AG04449 (cell line): Measurements from ENCODE around the gene TRAPPC14.

ENCODE experiments used
- CTCF ChIA-PET: fragments of 350-600 bp; formaldehyde crosslinking; extraction: SDS; loops from one replicate; lab custom pipeline; 2021; ENCODE audit warnings: antibody characterized with exemption; lab: Yijun Ruan, JAX
- POLR2A ChIA-PET: fragments of 400-600, 350-600 bp; formaldehyde crosslinking; extraction: SDS; loops from one replicate; lab custom pipeline; 2020; ENCODE audit warnings: antibody characterized with exemption, inconsistent platforms; lab: Yijun Ruan, JAX
- DNase-seq: peaks from one replicate; pipeline ENCODE4 v3.0.0-alpha.2; 2010; ENCODE audit warnings: low read depth, low spot score
- H3K4me3 ChIP-seq: 2 replicates; pipeline ENCODE4 v1.5.1; 2011; ENCODE audit warnings: low read depth, mild to moderate bottlenecking, control low read depth, low read length
- TF ChIP-seq, protein P1 (sequence below): IDR thresholded peaks from one replicate; pipeline ENCODE4 v1.5.1; 2011; ENCODE audit warnings: mild to moderate bottlenecking, moderate library complexity, low read length, control low read depth, inconsistent platforms; ENCODE audit not compliant: insufficient read depth; ENCODE audit errors: missing control alignments

The TRAPPC14 gene

DNA sequence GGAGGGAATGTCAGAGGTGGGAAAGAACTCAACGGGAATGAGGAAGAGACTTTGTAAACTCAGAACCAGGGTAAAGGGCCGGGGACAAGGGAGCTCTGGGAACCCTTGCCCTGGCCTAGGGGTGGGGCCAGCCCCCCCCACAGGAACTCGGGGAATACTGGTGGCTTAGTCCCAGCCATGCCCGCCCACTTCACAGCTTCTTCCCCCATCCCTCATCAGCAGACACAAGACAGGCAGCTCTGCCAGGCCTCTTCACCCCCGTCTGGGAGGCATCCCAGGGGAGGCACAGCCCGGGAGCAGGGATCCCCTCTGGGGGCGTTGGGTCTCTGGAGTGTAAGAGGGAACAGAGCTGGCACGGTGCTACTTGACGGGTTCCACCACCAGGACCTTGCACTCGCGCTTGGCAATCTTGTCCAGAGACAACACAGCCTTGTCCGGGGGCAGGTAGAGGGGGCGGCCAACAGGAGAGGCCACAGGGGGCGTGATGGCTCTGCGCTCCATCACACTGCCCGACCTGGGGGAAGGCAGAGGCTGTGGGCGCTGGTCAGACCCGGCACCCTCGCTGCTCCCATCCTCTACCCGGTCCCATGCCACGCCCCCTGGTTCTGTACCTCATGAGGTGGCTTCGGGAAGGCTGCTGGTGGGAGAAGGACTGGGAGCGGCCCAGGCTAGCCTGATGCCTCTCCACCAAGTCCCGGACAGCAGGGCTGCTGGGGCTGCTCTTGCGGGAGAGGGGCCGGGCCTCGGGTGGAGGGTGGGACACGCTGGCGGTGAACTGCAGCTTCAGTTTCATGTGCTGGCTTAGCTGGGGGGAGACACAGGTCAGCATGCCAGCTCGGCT, 3.7 kb downstream of the TRAPPC14 start:
- POLR2A ChIA-PET, result no interaction called here
- CTCF ChIA-PET, result interaction anchor here (5.1 kb wide), 1 partner anchor 23 kb away, joined by 31 read pairs; no protein-coding TSS in a partner anchor
- no peak overlapping the region for H3K4me3 ChIP-seq
- no peak for DNase-seq
- TF ChIP-seq, protein P1, sequence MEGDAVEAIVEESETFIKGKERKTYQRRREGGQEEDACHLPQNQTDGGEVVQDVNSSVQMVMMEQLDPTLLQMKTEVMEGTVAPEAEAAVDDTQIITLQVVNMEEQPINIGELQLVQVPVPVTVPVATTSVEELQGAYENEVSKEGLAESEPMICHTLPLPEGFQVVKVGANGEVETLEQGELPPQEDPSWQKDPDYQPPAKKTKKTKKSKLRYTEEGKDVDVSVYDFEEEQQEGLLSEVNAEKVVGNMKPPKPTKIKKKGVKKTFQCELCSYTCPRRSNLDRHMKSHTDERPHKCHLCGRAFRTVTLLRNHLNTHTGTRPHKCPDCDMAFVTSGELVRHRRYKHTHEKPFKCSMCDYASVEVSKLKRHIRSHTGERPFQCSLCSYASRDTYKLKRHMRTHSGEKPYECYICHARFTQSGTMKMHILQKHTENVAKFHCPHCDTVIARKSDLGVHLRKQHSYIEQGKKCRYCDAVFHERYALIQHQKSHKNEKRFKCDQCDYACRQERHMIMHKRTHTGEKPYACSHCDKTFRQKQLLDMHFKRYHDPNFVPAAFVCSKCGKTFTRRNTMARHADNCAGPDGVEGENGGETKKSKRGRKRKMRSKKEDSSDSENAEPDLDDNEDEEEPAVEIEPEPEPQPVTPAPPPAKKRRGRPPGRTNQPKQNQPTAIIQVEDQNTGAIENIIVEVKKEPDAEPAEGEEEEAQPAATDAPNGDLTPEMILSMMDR, result no peak

DNA sequence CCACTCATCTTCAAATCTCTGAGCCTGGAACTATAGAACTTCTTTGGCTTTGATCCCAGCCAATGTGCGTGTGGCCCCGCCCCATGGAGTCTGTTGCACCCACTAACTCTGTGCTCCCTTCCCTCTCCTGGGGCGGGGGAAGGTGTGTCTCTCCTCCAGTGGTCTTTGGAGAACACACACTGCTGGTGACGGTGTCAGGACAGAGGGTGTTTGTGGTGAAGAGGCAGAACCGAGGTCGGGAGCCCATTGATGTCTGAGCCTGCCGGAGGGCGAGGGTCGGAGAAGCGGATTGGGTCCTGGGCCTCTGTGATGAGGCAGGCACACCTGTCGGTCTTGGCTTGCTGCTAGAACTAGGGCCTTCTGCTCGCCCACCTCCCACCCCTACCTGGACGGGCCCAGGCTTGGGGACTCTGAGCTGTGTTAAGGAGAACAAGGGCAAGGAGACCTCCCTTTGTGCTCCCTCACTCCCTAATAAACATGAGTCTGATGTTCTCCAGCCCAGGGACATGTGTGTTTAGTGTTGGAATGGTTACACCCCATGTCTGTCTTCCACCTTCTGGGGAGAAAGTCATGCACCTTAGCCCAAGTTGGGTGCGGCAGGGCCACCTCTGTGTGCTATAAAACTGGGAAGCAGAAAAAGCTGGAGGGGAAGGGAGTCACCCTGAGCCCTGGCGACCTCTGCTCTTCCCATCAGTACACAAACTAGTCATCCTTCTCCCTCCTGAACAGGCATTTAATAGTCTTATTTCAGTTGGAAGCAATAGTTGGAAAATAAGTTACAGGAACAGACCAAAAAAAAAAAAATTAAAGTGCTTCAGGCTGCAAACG, 4.6 kb downstream of the TRAPPC14 start:
- DNase-seq, result no peak
- H3K4me3 ChIP-seq, result no peak overlapping the region
- TF ChIP-seq, protein P1, result no peak
- CTCF ChIA-PET, result interaction anchor here (0.6 to 5.1 kb wide), 3 partner anchors 13 to 63 kb away, joined by 3 to 31 read pairs (median 4); no protein-coding TSS in a partner anchor
- POLR2A ChIA-PET, result interaction anchor here (0.6 kb wide), 1 partner anchor 31 kb away, joined by 4 read pairs; no protein-coding TSS in a partner anchor

DNA sequence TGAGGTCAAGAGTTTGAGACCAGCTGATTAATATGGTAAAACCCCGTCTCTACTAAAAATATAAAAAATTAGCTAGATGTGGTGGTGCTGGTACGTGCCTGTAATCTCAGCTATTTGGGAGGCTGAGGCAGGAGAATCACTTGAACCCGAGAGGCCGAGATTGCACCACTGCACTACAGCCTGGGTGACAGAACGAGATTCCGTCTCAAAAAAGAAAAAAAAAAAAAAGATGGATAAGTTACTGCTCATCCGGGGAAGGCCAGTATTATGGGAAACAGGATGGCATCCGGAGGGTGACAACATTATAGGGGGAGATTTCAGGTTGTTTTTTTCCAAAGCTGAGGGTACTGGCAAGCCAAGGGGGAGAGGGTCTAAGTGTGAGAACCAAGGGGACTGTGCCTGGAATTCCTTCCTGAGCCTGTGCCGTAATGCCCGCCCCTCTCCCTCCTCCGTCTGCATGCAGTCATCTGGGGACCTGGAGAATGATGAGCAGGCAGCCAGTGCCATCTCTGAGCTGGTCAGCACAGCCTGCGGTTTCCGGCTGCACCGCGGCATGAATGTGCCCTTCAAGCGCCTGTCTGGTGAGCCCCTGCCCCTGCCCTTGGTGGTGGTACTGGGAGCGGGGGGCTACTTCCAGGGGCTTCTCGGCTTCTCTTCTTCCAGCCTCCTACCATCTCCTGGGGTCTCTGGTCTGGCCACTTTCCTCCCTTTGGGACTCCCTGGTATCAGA, 5.4 kb downstream of the TRAPPC14 start:
- H3K4me3 ChIP-seq, result no peak overlapping the region
- TF ChIP-seq, protein P1, result no peak
- CTCF ChIA-PET, result interaction anchor here (0.6 to 1.3 kb wide), 2 partner anchors 14 to 64 kb away, joined by 3 to 4 read pairs; no protein-coding TSS in a partner anchor
- no peak for DNase-seq
- POLR2A ChIA-PET, result interaction anchor here (0.6 kb wide), 2 partner anchors 9 to 32 kb away, joined by 3 to 4 read pairs; no protein-coding TSS in a partner anchor

DNA sequence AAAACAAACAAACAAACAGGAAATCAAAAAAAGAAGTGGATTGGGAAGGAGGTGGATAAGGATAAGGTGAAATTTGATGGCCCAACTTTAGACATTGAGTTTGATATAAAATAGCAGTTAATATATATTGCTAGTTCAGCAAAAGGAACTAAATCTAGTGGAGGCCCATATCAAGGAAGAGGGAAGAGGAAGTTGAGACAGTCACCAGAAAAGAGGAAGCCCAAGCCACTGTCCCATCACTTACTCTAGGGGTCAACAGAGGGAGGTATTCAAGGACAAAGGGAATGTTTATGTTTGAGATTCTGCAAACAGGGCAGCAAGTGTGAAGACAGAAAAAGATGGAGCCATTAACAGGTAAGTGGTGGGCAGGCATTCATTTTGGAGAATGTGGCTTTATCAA, 6.1 kb downstream of the TRAPPC14 start:
- ChIA-PET CTCF (interaction anchor here (1.3 kb wide), 1 partner anchor 65 kb away, joined by 4 read pairs; no protein-coding TSS in a partner anchor), POLR2A (no interaction called here)
- H3K4me3 ChIP-seq, result no peak overlapping the region
- TF ChIP-seq, protein P1, result no peak
- no peak for DNase-seq

DNA sequence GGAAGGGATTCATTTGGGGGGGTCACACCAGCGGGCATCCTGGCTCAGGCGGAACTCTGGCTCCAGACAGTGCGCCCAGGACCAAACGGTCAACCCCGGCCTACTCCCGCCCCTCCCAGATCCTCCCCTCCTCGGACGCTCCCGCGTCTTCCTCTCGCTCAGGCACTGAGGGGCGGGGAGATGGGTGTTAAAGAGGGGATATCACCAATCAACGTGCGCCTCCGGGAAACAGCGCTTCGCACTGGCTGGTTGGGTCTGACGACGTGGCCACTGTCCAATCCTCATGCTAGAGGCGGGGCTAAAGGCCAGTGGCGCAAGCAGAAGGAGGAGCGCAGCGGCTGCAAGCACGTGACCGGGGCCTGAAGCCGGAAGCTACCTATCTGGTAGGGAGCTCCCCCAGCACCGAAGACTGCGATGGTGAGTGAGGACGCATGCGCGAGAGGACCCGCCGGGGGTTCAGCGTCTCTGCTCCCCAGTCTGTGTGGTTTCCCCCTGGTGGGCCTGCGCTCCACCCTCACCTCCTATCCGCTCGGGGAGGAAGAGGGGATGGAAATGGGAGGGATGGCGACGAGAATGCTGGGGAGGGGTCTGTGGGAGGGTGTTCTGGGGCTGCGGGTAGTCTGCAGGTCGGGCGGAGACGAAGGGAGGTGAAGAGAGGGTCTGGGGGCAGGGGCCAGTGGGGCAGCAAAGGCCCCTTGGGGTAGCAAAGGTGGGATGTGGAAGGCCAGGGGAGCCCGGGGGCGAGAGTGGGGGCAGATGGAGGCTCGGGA, 9.8 kb downstream of the TRAPPC14 start, which contains the start of gene LAMTOR4:
Gene LAMTOR4 (plus strand): TSS at position 360 of the 770 bp plus-strand sequence. CDS start 55 bp downstream, at position 415.
- CTCF ChIA-PET, result interaction anchor here (0.9 to 13.2 kb wide), 2 partner anchors 18 to 106 kb away, joined by 3 to 167 read pairs; no protein-coding TSS in a partner anchor
- TF ChIP-seq, protein P1, result no peak
- H3K4me3 ChIP-seq, result peak within 1 kb of the TSS; percentile 100
- POLR2A ChIA-PET, result interaction anchor here (0.6 to 1.1 kb wide), 7 partner anchors 9 to 54 kb away, joined by 3 to 9 read pairs (median 3); partner anchors contain the start of genes GPC2, MBLAC1, STAG3 and TRAPPC14
- peak; percentile 94 for DNase-seq
